AG09319 (cell line): ENCODE measurements around the gene SLC35F1.

Experiments
- DNase-seq: peaks from one replicate; pipeline ENCODE4 v3.0.0-alpha.2; 2010; ENCODE audit warnings: low read depth; ENCODE audit errors: extremely low read depth
- TF ChIP-seq, protein P1 (sequence below): IDR thresholded peaks from 2 replicates; pipeline ENCODE4 v1.5.1; 2011; ENCODE audit warnings: low read depth, mild to moderate bottlenecking, inconsistent platforms, low read length, moderate library complexity

The SLC35F1 gene

GRCh38 chr6:118202517-118202916 is 295.5 kb downstream of the SLC35F1 start:
- TF ChIP-seq, protein P1, sequence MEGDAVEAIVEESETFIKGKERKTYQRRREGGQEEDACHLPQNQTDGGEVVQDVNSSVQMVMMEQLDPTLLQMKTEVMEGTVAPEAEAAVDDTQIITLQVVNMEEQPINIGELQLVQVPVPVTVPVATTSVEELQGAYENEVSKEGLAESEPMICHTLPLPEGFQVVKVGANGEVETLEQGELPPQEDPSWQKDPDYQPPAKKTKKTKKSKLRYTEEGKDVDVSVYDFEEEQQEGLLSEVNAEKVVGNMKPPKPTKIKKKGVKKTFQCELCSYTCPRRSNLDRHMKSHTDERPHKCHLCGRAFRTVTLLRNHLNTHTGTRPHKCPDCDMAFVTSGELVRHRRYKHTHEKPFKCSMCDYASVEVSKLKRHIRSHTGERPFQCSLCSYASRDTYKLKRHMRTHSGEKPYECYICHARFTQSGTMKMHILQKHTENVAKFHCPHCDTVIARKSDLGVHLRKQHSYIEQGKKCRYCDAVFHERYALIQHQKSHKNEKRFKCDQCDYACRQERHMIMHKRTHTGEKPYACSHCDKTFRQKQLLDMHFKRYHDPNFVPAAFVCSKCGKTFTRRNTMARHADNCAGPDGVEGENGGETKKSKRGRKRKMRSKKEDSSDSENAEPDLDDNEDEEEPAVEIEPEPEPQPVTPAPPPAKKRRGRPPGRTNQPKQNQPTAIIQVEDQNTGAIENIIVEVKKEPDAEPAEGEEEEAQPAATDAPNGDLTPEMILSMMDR: no peak
- DNase-seq: no peak

GRCh38 chr6:118203545-118203944 is 296.5 kb downstream of the SLC35F1 start:
- DNase-seq: no peak
- TF ChIP-seq, protein P1: no peak

GRCh38 chr6:118206221-118206620 is 299.2 kb downstream of the SLC35F1 start:
- TF ChIP-seq, protein P1: no peak
- DNase-seq: no peak

GRCh38 chr6:118207947-118208346 is 300.9 kb downstream of the SLC35F1 start:
- TF ChIP-seq, protein P1: no peak
- no peak for DNase-seq

GRCh38 chr6:118212451-118213173 is 305.5 kb downstream of the SLC35F1 start:
- no peak for DNase-seq
- TF ChIP-seq, protein P1: no peak

- DNase-seq: no peak
These were observed 308.2 kb downstream of the SLC35F1 start for GRCh38 chr6:118215269-118215668.

GRCh38 chr6:118216751-118217150 is 309.7 kb downstream of the SLC35F1 start:
- TF ChIP-seq, protein P1: no peak
- DNase-seq: no peak

More at GRCh38 chr6:118215269-118215668, 308.2 kb downstream of the SLC35F1 start:
- TF ChIP-seq, protein P1: no peak
